HCT116 (cell line): ENCODE measurements around the gene ANO2. TPM values are rescaled to one million over a fixed set of nuclear protein-coding genes. Genes with fewer than 3 reads are reported as not detected.

ENCODE experiments used
- ATAC-seq: fragments of 200-7000 bp; cut with Tn5 transposase; 2 replicates; pipeline ENCODE4 v1.9.1; 2020; ENCODE audit warnings: mild to moderate bottlenecking, moderate library complexity
- BruUV-seq: library from RNA; stranded (reverse); fragments of 400-500 nt; replicated peaks from 2 replicates; lab custom pipeline; 2021; lab: Mats Ljungman, UMichigan
- CTCF ChIA-PET: fragments of 300-600 bp; sonication (Branson Sonifier 250); formaldehyde crosslinking; loops from one replicate; lab custom pipeline; 2021; ENCODE audit warnings: antibody characterized with exemption; lab: Charles Lee
- POLR2A ChIA-PET: fragments of 300-600, 350-600 bp; sonication (Branson Sonifier 250); formaldehyde crosslinking; loops from one replicate; lab custom pipeline; 2021; ENCODE audit warnings: antibody characterized with exemption; lab: Charles Lee
- RAD21 ChIA-PET, 2 experiments: fragments of 300-600 bp; sonication (Branson Sonifier 250); formaldehyde crosslinking; loops; one replicate each; lab custom pipeline; 2023; ENCODE audit warnings: low total read pairs in 2 of 2; ENCODE audit not compliant: uncharacterized antibody in 2 of 2, unreplicated experiment in 2 of 2, low non-redundant PET in 1 of 2; lab: Charles Lee
- DNase-seq: peaks from one replicate; pipeline ENCODE4 v3.0.0-alpha.2; 2010; ENCODE audit warnings: low read depth, low spot score
- H2AFZ ChIP-seq: fragments of 200-600 bp; shearing (Covaris generic), sonication (generic); 2 replicates; pipeline ENCODE4 v1.6.1; 2017; ENCODE audit warnings: low read depth, mixed run types, mixed read lengths, antibody characterized with exemption, low read length; ENCODE audit not compliant: poor library complexity, severe bottlenecking
- H3K27ac ChIP-seq: 2 replicates; pipeline ENCODE4 v1.5.1; 2012; ENCODE audit warnings: low read depth, low read length
- H3K27me3 ChIP-seq: fragments of 200-600 bp; sonication (generic); 2 replicates; pipeline ENCODE4 v1.6.1; 2016; ENCODE audit warnings: mixed run types, low read length, mixed read lengths; ENCODE audit not compliant: insufficient read depth
- H3K36me3 ChIP-seq, 2 experiments: fragments of 200-500 bp in 1 of 2; fragments of 200-600 bp in 1 of 2; sonication (Bioruptor generic) in 1 of 2; sonication (generic) in 1 of 2; 2 replicates each; pipeline versions ENCODE4 v1.5.1 to v1.6.1; 2014 to 2016; ENCODE audit warnings: low read length in 2 of 2, inconsistent platforms in 1 of 2, mixed read lengths in 1 of 2, mixed run types in 1 of 2; ENCODE audit not compliant: insufficient read depth in 2 of 2, control insufficient read depth in 1 of 2
- H3K4me1 ChIP-seq, 2 experiments: fragments of 200-600 bp in 1 of 2; sonication (generic) in 1 of 2; 2 replicates each; pipeline versions ENCODE4 v1.5.1 to v1.6.1; 2012 to 2017; ENCODE audit warnings: low read length in 2 of 2, inconsistent platforms in 1 of 2, mild to moderate bottlenecking in 1 of 2, mixed read lengths in 1 of 2, mixed run types in 1 of 2, moderate library complexity in 1 of 2; ENCODE audit not compliant: insufficient read depth in 2 of 2, control insufficient read depth in 1 of 2
- H3K4me2 ChIP-seq: fragments of 200-600 bp; sonication (generic); 2 replicates; pipeline ENCODE4 v1.6.1; 2017; ENCODE audit warnings: mixed run types, low read length, mixed read lengths
- H3K4me3 ChIP-seq, 2 experiments: fragments of 200-600 bp in 1 of 2; sonication (generic) in 1 of 2; replicated peaks in 1 of 2; 2 replicates each; pipeline ENCODE4 v1.5.1; 2011 to 2016; ENCODE audit warnings: low read length in 2 of 2, control low read depth in 1 of 2, low read depth in 1 of 2, mild to moderate bottlenecking in 1 of 2, mixed read lengths in 1 of 2, mixed run types in 1 of 2
- H3K79me2 ChIP-seq: fragments of 200-600 bp; sonication (generic); 2 replicates; pipeline ENCODE4 v1.6.1; 2017; ENCODE audit warnings: mild to moderate bottlenecking, mixed run types, low read length, moderate library complexity, mixed read lengths; ENCODE audit not compliant: insufficient read depth
- H3K9ac ChIP-seq: fragments of 200-600 bp; sonication (generic); 2 replicates; pipeline ENCODE4 v1.6.1; 2016; ENCODE audit warnings: low read length, mixed read lengths
- H3K9me2 ChIP-seq: fragments of 200-600 bp; sonication (generic), shearing (Covaris generic); 2 replicates; pipeline ENCODE4 v1.6.1; 2017; ENCODE audit warnings: mixed run types, mild to moderate bottlenecking, moderate library complexity; ENCODE audit not compliant: insufficient read depth
- H3K9me3 ChIP-seq, 2 experiments: fragments of 200-500 bp in 1 of 2; fragments of 200-600 bp in 1 of 2; sonication (Bioruptor generic) in 1 of 2; sonication (generic) in 1 of 2; 2 replicates each; pipeline ENCODE4 v1.6.1; 2014 to 2017; ENCODE audit warnings: low read length in 2 of 2, mixed read lengths in 2 of 2, inconsistent platforms in 1 of 2, low read depth in 1 of 2, mild to moderate bottlenecking in 1 of 2, mixed run types in 1 of 2, moderate library complexity in 1 of 2; ENCODE audit not compliant: control insufficient read depth in 1 of 2, insufficient read depth in 1 of 2
- H4K20me1 ChIP-seq: fragments of 200-600 bp; sonication (generic), shearing (Covaris generic); 2 replicates; pipeline ENCODE4 v1.6.1; 2017; ENCODE audit warnings: mixed run types, mild to moderate bottlenecking, moderate library complexity; ENCODE audit not compliant: insufficient read depth
- ATF3 ChIP-seq: IDR thresholded peaks from 2 replicates; pipeline ENCODE4 v1.6.1; 2012
- CBX3 ChIP-seq: IDR thresholded peaks from 2 replicates; pipeline ENCODE4 v1.6.1; 2012; ENCODE audit warnings: low read depth
- CEBPB ChIP-seq: IDR thresholded peaks from 2 replicates; pipeline ENCODE4 v1.6.1; 2012; ENCODE audit warnings: low read depth
- EGR1 ChIP-seq: IDR thresholded peaks from 2 replicates; pipeline ENCODE4 v1.6.1; 2012; ENCODE audit warnings: low read depth
- ELF1 ChIP-seq: IDR thresholded peaks from 2 replicates; pipeline ENCODE4 v1.6.1; 2012; ENCODE audit warnings: low read depth, borderline replicate concordance
- JUND ChIP-seq: IDR thresholded peaks from 2 replicates; pipeline ENCODE4 v1.6.1; 2012
- POLR2A ChIP-seq: IDR thresholded peaks from 2 replicates; pipeline ENCODE4 v1.7.0; 2011; ENCODE audit warnings: borderline replicate concordance; ENCODE audit not compliant: insufficient read depth, insufficient read length; ENCODE audit errors: extremely low read depth
- POLR2AphosphoS5 ChIP-seq: IDR thresholded peaks from 2 replicates; pipeline ENCODE4 v1.6.1; 2011; ENCODE audit warnings: mild to moderate bottlenecking, low read depth, low read length, moderate library complexity
- RAD21 ChIP-seq: IDR thresholded peaks from 2 replicates; pipeline ENCODE4 v1.6.1; 2012; ENCODE audit warnings: low read depth, mild to moderate bottlenecking
- SP1 ChIP-seq: IDR thresholded peaks from 2 replicates; pipeline ENCODE4 v1.6.1; 2012; ENCODE audit warnings: low read depth
- SRF ChIP-seq: IDR thresholded peaks from 2 replicates; pipeline ENCODE4 v1.6.1; 2012; ENCODE audit warnings: low read depth
- TCF7L2 ChIP-seq: IDR thresholded peaks from 2 replicates; pipeline ENCODE4 v1.7.0; 2011; ENCODE audit warnings: borderline replicate concordance, inconsistent platforms; ENCODE audit not compliant: insufficient read depth, insufficient read length; ENCODE audit errors: extremely low read depth
- YY1 ChIP-seq: IDR thresholded peaks from 2 replicates; pipeline ENCODE4 v1.6.1; 2011; ENCODE audit warnings: low read length, low read depth, moderate library complexity, mild to moderate bottlenecking; ENCODE audit not compliant: insufficient replicate concordance; ENCODE audit errors: extremely low read depth
- ZFX ChIP-seq: fragments of 450-650 bp; IDR thresholded peaks from 2 replicates; pipeline ENCODE4 v1.6.1; 2017
- intact Hi-C: fragments of 100-400 bp; cut with micrococcal nuclease; formaldehyde crosslinking; loops from 2 replicates; pipeline ENCODE4 v1.10.0; 2022
- total RNA-seq: library from RNA; stranded (reverse); gene quantifications from one replicate; pipeline ENCODE4 v1.2.1, GENCODE V29; 2021; ENCODE audit not compliant: unreplicated experiment
- TF ChIP-seq, protein P1 (sequence below): IDR thresholded peaks from 2 replicates; pipeline ENCODE4 v1.6.1; 2012; ENCODE audit warnings: low read depth
- TF ChIP-seq, protein P2 (sequence below), 3 experiments: fragments of 200-600 bp in 1 of 3; sonication (generic) in 1 of 3; IDR thresholded peaks in 2 of 3; conservative IDR thresholded peaks in 1 of 3; 2 replicates each; pipeline ENCODE4 v1.5.1; 2012 to 2017; ENCODE audit warnings: low read depth in 2 of 3, low read length in 2 of 3, antibody characterized with exemption in 1 of 3, borderline replicate concordance in 1 of 3, control low read depth in 1 of 3, mild to moderate bottlenecking in 1 of 3, mixed read lengths in 1 of 3, mixed run types in 1 of 3, moderate library complexity in 1 of 3; ENCODE audit not compliant: insufficient read depth in 1 of 3

Gene ANO2
- total RNA-seq, 1 experiment from 2014 or later = not detected

DNA sequence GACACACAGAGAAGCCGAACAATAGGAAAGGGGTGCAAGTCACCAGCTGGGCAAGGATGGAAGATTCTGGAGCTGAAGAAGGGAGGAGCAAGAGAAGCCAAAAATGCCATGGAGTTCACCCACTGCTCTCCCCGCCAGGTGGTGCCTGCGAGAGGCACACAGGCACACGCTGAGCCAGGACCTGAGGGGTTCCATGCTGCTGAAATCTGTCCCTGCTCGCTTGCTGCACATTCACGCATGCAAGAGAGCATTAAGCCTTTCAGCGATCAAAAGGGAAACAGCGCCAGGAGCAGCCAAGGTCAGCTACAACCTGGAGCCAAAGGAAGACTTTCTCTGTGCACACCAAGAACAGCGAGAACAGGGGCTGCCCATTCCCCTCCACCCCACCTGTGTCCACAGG, 104.1 kb downstream of the ANO2 start:
- Histone ChIP-seq H3K36me3 (no peaks in the 10 kb centered on the region), H3K4me2 (no peak overlapping the region), H3K4me1 (peaks cover 0 to 4% of the 10 kb centered on the region in 2 experiments; a peak in 1 of 4 replicates), H3K27me3 (0 out of 2 replicates have a peak, but pooled peaks cover 5% of the 10 kb centered on the region), H3K4me3 (no peak overlapping the region), H3K27ac (no peak overlapping the region), H3K79me2 (no peaks in the 10 kb centered on the region), H3K9me2 (no peaks in the 10 kb centered on the region)
- CTCF ChIA-PET = no interaction called here
- POLR2A ChIA-PET = no interaction called here
- DNase-seq = no peak
- no peak for TF ChIP-seq RAD21
- TF ChIP-seq, all 23 proteins: peak for 0
- H3K9ac ChIP-seq = no peak overlapping the region
- no TSS peak for BruUV-seq
- intact Hi-C loops = no loop called here
- no peak for ATAC-seq
- RAD21 ChIA-PET = no interaction called here
- H4K20me1 ChIP-seq = no peaks in the 10 kb centered on the region
- no peaks in the 10 kb centered on the region for H3K9me3 ChIP-seq
- no peak overlapping the region for H2AFZ ChIP-seq

GRCh38 chr12:5830111-5830510, 114.9 kb downstream of the ANO2 start:
- ChIA-PET RAD21 (no interaction called here), POLR2A (no interaction called here)
- Histone ChIP-seq H3K9me3 (no peaks in the 10 kb centered on the region), H3K79me2 (no peaks in the 10 kb centered on the region), H4K20me1 (no peaks in the 10 kb centered on the region), H3K4me1 (no peaks in the 10 kb centered on the region), H2AFZ (no peak overlapping the region), H3K4me2 (no peak overlapping the region), H3K9me2 (0 out of 2 replicates have a peak, but pooled peaks cover 2% of the 10 kb centered on the region), H3K36me3 (no peaks in the 10 kb centered on the region), H3K27me3 (peaks cover 24% of the 10 kb centered on the region), H3K4me3 (no peak overlapping the region), H3K9ac (no peak overlapping the region)
- no peak for DNase-seq
- no peak for ATAC-seq
- intact Hi-C loops = no loop called here
- no TSS peak for BruUV-seq
- TF ChIP-seq, protein P1, sequence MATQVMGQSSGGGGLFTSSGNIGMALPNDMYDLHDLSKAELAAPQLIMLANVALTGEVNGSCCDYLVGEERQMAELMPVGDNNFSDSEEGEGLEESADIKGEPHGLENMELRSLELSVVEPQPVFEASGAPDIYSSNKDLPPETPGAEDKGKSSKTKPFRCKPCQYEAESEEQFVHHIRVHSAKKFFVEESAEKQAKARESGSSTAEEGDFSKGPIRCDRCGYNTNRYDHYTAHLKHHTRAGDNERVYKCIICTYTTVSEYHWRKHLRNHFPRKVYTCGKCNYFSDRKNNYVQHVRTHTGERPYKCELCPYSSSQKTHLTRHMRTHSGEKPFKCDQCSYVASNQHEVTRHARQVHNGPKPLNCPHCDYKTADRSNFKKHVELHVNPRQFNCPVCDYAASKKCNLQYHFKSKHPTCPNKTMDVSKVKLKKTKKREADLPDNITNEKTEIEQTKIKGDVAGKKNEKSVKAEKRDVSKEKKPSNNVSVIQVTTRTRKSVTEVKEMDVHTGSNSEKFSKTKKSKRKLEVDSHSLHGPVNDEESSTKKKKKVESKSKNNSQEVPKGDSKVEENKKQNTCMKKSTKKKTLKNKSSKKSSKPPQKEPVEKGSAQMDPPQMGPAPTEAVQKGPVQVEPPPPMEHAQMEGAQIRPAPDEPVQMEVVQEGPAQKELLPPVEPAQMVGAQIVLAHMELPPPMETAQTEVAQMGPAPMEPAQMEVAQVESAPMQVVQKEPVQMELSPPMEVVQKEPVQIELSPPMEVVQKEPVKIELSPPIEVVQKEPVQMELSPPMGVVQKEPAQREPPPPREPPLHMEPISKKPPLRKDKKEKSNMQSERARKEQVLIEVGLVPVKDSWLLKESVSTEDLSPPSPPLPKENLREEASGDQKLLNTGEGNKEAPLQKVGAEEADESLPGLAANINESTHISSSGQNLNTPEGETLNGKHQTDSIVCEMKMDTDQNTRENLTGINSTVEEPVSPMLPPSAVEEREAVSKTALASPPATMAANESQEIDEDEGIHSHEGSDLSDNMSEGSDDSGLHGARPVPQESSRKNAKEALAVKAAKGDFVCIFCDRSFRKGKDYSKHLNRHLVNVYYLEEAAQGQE = no peak
- no peak for TF ChIP-seq JUND
- no peak for TF ChIP-seq EGR1
- no peak for TF ChIP-seq POLR2AphosphoS5
- no peak for TF ChIP-seq ATF3
- no peak for TF ChIP-seq YY1
- TF ChIP-seq TCF7L2 = no peak
- TF ChIP-seq CEBPB = no peak
- TF ChIP-seq ZFX = no peak
- TF ChIP-seq, protein P2, sequence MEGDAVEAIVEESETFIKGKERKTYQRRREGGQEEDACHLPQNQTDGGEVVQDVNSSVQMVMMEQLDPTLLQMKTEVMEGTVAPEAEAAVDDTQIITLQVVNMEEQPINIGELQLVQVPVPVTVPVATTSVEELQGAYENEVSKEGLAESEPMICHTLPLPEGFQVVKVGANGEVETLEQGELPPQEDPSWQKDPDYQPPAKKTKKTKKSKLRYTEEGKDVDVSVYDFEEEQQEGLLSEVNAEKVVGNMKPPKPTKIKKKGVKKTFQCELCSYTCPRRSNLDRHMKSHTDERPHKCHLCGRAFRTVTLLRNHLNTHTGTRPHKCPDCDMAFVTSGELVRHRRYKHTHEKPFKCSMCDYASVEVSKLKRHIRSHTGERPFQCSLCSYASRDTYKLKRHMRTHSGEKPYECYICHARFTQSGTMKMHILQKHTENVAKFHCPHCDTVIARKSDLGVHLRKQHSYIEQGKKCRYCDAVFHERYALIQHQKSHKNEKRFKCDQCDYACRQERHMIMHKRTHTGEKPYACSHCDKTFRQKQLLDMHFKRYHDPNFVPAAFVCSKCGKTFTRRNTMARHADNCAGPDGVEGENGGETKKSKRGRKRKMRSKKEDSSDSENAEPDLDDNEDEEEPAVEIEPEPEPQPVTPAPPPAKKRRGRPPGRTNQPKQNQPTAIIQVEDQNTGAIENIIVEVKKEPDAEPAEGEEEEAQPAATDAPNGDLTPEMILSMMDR (IDR thresholded peaks at IDR 0.05 in 2 of 3, conservative IDR thresholded peaks at IDR 0.05 in 1 of 3; ENCODE audit: borderline replicate concordance in 1 of 3, insufficient read depth in 1 of 3, low read depth in 2 of 3, low read length in 2 of 3) = no peak
- TF ChIP-seq SP1 = no peak
- TF ChIP-seq ELF1 = no peak
- no peak for TF ChIP-seq POLR2A
- TF ChIP-seq SRF = no peak
- no peak for TF ChIP-seq CBX3
- TF ChIP-seq, all 23 proteins: peak for 0
- CTCF ChIA-PET = no interaction called here
- H3K27ac ChIP-seq = no peak overlapping the region
